GM12878 (cell line): ENCODE data around the gene CCDC51. TPM values are rescaled to one million over a fixed set of nuclear protein-coding genes. Genes with fewer than 3 reads are reported as not detected.
A peak's percentile ranks its signal among the peaks of the same experiment; 100 is the strongest.

ENCODE experiments used
- ATF7 ChIP-seq: fragments of 450-650 bp; IDR thresholded peaks from 2 replicates; pipeline ENCODE4 v1.6.1; 2016; ENCODE audit warnings: low read depth, mild to moderate bottlenecking
- CBX3 ChIP-seq: fragments of 200-600 bp; sonication (generic); IDR thresholded peaks from 2 replicates; pipeline ENCODE4 v1.6.1; 2016; ENCODE audit warnings: low read depth, borderline replicate concordance
- CEBPZ ChIP-seq: fragments of 150-350 bp; IDR thresholded peaks from 2 replicates; pipeline ENCODE4 v1.6.1; 2016; ENCODE audit warnings: low read depth, low read length
- ETV6 ChIP-seq, 2 experiments: fragments of 450-650 bp in 1 of 2; IDR thresholded peaks in 1 of 2; conservative IDR thresholded peaks in 1 of 2; 2 replicates each; pipeline ENCODE4 v1.6.1; 2014; ENCODE audit warnings: antibody characterized with exemption in 1 of 2, borderline replicate concordance in 1 of 2, low read depth in 1 of 2, mild to moderate bottlenecking in 1 of 2, moderate library complexity in 1 of 2
- MYB ChIP-seq: fragments of 150-350 bp; IDR thresholded peaks from 2 replicates; pipeline ENCODE4 v1.6.1; 2014; ENCODE audit warnings: mild to moderate bottlenecking, low read depth, low read length, borderline replicate concordance
- RB1 ChIP-seq: fragments of 450-650 bp; formaldehyde crosslinking; IDR thresholded peaks from 2 replicates; pipeline ENCODE4 v1.6.1; 2017; ENCODE audit warnings: mild to moderate bottlenecking, borderline replicate concordance
- RCOR1 ChIP-seq: conservative IDR thresholded peaks from 2 replicates; pipeline ENCODE4 v1.6.1; 2012; ENCODE audit warnings: low read depth, low read length, improper control_type of control experiment
- RELB ChIP-seq: fragments of 450-650 bp; IDR thresholded peaks from 2 replicates; pipeline ENCODE4 v1.6.1; 2017; ENCODE audit warnings: low read depth, mild to moderate bottlenecking, moderate library complexity
- SIX5 ChIP-seq: IDR thresholded peaks from 2 replicates; pipeline ENCODE4 v1.6.1; 2011; ENCODE audit warnings: mild to moderate bottlenecking, low read depth, low read length, moderate library complexity; ENCODE audit not compliant: severe bottlenecking
- SMARCA5 ChIP-seq: fragments of 450-650 bp; IDR thresholded peaks from 2 replicates; pipeline ENCODE4 v1.6.1; 2017; ENCODE audit warnings: mild to moderate bottlenecking
- STAT1 ChIP-seq: fragments of 450-650 bp; conservative IDR thresholded peaks from 2 replicates; pipeline ENCODE4 v1.6.1; 2014; ENCODE audit warnings: antibody characterized with exemption, mild to moderate bottlenecking
- SUPT20H ChIP-seq: IDR thresholded peaks from 2 replicates; pipeline ENCODE4 v1.6.1; 2011; ENCODE audit warnings: low read depth, mild to moderate bottlenecking, low read length, moderate library complexity, borderline replicate concordance; ENCODE audit not compliant: control insufficient read depth
- ZNF384 ChIP-seq: IDR thresholded peaks from 2 replicates; pipeline ENCODE4 v1.6.1; 2012; ENCODE audit warnings: low read depth, mild to moderate bottlenecking, low read length, improper control_type of control experiment, borderline replicate concordance
- polyA plus RNA-seq, 11 experiments: library from polyadenylated mRNA; depleted of rRNA in 4 of 11; unstranded in 6 of 11; stranded (reverse) in 5 of 11; fragments of >200 nt; fragmentation: Nextera tagmentation in 4 of 11; fragmentation: Illumina TruSeq in 1 of 11; extraction: Ambion mirVana in 4 of 11; extraction: Trizol in 1 of 11; gene quantifications; 1 replicate in 1 of 11; 2 replicates in 10 of 11; pipeline versions ENCODE4 v1.2.1 to v1.2.3, GENCODE V29; 2011 to 2016; ENCODE audit warnings: inconsistent platforms in 2 of 11, missing spikeins in 2 of 11, low read depth in 1 of 11
- total RNA-seq, 4 experiments: library from RNA; depleted of rRNA in 3 of 4; stranded (reverse); fragments of >200 nt in 3 of 4; fragmentation: Illumina TruSeq in 1 of 4; extraction: Trizol in 1 of 4; gene quantifications; 2 replicates each; pipeline versions ENCODE4 v1.2.1 to v1.2.3, GENCODE V29; 2013 to 2021
- TF ChIP-seq, protein P1 (sequence below): IDR thresholded peaks from 2 replicates; pipeline ENCODE4 v1.6.1; 2012; ENCODE audit warnings: improper control_type of control experiment, low read depth, low read length; ENCODE audit not compliant: insufficient replicate concordance
- TF ChIP-seq, protein P2 (sequence below): fragments of 450-650 bp; IDR thresholded peaks from 2 replicates; pipeline ENCODE4 v1.6.1; 2017; ENCODE audit warnings: borderline replicate concordance

The CCDC51 gene
- total and polyA plus RNA-seq, 10 of the 15 experiments (the other 5 are each of a cell fraction or from before 2014, with no cell fraction given) = 10.6 to 54.9 (median 28.5) TPM

- TF ChIP-seq, protein P1, sequence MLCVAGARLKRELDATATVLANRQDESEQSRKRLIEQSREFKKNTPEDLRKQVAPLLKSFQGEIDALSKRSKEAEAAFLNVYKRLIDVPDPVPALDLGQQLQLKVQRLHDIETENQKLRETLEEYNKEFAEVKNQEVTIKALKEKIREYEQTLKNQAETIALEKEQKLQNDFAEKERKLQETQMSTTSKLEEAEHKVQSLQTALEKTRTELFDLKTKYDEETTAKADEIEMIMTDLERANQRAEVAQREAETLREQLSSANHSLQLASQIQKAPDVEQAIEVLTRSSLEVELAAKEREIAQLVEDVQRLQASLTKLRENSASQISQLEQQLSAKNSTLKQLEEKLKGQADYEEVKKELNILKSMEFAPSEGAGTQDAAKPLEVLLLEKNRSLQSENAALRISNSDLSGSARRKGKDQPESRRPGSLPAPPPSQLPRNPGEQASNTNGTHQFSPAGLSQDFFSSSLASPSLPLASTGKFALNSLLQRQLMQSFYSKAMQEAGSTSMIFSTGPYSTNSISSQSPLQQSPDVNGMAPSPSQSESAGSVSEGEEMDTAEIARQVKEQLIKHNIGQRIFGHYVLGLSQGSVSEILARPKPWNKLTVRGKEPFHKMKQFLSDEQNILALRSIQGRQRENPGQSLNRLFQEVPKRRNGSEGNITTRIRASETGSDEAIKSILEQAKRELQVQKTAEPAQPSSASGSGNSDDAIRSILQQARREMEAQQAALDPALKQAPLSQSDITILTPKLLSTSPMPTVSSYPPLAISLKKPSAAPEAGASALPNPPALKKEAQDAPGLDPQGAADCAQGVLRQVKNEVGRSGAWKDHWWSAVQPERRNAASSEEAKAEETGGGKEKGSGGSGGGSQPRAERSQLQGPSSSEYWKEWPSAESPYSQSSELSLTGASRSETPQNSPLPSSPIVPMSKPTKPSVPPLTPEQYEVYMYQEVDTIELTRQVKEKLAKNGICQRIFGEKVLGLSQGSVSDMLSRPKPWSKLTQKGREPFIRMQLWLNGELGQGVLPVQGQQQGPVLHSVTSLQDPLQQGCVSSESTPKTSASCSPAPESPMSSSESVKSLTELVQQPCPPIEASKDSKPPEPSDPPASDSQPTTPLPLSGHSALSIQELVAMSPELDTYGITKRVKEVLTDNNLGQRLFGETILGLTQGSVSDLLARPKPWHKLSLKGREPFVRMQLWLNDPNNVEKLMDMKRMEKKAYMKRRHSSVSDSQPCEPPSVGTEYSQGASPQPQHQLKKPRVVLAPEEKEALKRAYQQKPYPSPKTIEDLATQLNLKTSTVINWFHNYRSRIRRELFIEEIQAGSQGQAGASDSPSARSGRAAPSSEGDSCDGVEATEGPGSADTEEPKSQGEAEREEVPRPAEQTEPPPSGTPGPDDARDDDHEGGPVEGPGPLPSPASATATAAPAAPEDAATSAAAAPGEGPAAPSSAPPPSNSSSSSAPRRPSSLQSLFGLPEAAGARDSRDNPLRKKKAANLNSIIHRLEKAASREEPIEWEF = no peak
- TF ChIP-seq SIX5 = peak; percentile 45
- TF ChIP-seq CEBPZ = no peak
- TF ChIP-seq STAT1 = 0 out of 2 replicates have a peak, but pooled peaks have one; percentile 61
- TF ChIP-seq MYB = no peak
- no peak for TF ChIP-seq RCOR1
- TF ChIP-seq ETV6 (conservative IDR thresholded peaks at IDR 0.05 in 1 of 2, IDR thresholded peaks at IDR 0.05 in 1 of 2; ENCODE audit: borderline replicate concordance in 1 of 2, low read depth in 1 of 2) = no peak
- no peak for TF ChIP-seq SUPT20H
- TF ChIP-seq RB1 = peak; percentile 97
- peak; percentile 83; the same call in 1 of the 2 replicates for TF ChIP-seq SMARCA5
- peak; percentile 87 for TF ChIP-seq RELB
- TF ChIP-seq, protein P2, sequence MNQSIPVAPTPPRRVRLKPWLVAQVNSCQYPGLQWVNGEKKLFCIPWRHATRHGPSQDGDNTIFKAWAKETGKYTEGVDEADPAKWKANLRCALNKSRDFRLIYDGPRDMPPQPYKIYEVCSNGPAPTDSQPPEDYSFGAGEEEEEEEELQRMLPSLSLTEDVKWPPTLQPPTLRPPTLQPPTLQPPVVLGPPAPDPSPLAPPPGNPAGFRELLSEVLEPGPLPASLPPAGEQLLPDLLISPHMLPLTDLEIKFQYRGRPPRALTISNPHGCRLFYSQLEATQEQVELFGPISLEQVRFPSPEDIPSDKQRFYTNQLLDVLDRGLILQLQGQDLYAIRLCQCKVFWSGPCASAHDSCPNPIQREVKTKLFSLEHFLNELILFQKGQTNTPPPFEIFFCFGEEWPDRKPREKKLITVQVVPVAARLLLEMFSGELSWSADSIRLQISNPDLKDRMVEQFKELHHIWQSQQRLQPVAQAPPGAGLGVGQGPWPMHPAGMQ = no peak
- TF ChIP-seq CBX3 = no peak
- no peak for TF ChIP-seq ZNF384
- no peak for TF ChIP-seq ATF7
Observed at GRCh38 chr3:48446425-48447193, 6.7 kb upstream of the CCDC51 start, which contains the start of gene ATRIP (continued).
